HG02981 (cell line): ENCODE results near the gene MYL11.

Source experiments
- ATAC-seq: cut with Tn5 transposase; IDR thresholded peaks from one replicate; pipeline ENCODE4 v1.9.1; 2021; ENCODE audit warnings: mild to moderate bottlenecking, moderate library complexity; ENCODE audit not compliant: unreplicated experiment

MYL11 gene

GRCh38 chr16:30353438-30354129 lies 21.0 kb upstream of the MYL11 start:
- ATAC-seq: no peak

- no peak for ATAC-seq
Measured at GRCh38 chr16:30354423-30355143, 20.0 kb upstream of the MYL11 start.

GRCh38 chr16:30355144-30355953 lies 19.3 kb upstream of the MYL11 start, which contains the start of gene CD2BP2:
Gene CD2BP2 (minus strand): TSS chr16:30355308. CDS start chr16:30354681, 627 bp downstream.
- peak; percentile 55 for ATAC-seq

- ATAC-seq: no peak
Measured at GRCh38 chr16:30355954-30356308, 18.7 kb upstream of the MYL11 start.

GRCh38 chr16:30356401-30357084 lies 18.1 kb upstream of the MYL11 start:
- no peak for ATAC-seq

GRCh38 chr16:30357085-30357714 lies 17.4 kb upstream of the MYL11 start:
- ATAC-seq: no peak

- no peak for ATAC-seq
Measured at GRCh38 chr16:30357715-30358576, 16.7 kb upstream of the MYL11 start.

- ATAC-seq: no peak
Measured at GRCh38 chr16:30358577-30358936, 16.0 kb upstream of the MYL11 start.

- no peak for ATAC-seq
Measured at GRCh38 chr16:30358990-30359870, 15.4 kb upstream of the MYL11 start.

GRCh38 chr16:30359871-30360170 lies 14.8 kb upstream of the MYL11 start:
- ATAC-seq: no peak

GRCh38 chr16:30361180-30361579 lies 13.4 kb upstream of the MYL11 start:
- ATAC-seq: no peak

- ATAC-seq: no peak
Measured at GRCh38 chr16:30365200-30365599, 9.4 kb upstream of the MYL11 start.

GRCh38 chr16:30366511-30366910 lies 8.1 kb upstream of the MYL11 start:
- no peak for ATAC-seq

GRCh38 chr16:30367349-30368009 lies 7.1 kb upstream of the MYL11 start:
- no peak for ATAC-seq

GRCh38 chr16:30368122-30368791 lies 6.3 kb upstream of the MYL11 start:
- ATAC-seq: no peak

- no peak for ATAC-seq
Measured at GRCh38 chr16:30368792-30369090, 5.9 kb upstream of the MYL11 start.

- ATAC-seq: no peak
Measured at GRCh38 chr16:30369091-30369937, 5.3 kb upstream of the MYL11 start.
